NCI-H748 treated with DMSO at 0.1 percent for 48 hours (cell line): ENCODE data around the gene MAP2K2.

Experiments used
- DNase-seq: peaks from one replicate; lab custom pipeline; 2025; lab: John Stamatoyannopoulos, UW

MAP2K2 gene

DNA sequence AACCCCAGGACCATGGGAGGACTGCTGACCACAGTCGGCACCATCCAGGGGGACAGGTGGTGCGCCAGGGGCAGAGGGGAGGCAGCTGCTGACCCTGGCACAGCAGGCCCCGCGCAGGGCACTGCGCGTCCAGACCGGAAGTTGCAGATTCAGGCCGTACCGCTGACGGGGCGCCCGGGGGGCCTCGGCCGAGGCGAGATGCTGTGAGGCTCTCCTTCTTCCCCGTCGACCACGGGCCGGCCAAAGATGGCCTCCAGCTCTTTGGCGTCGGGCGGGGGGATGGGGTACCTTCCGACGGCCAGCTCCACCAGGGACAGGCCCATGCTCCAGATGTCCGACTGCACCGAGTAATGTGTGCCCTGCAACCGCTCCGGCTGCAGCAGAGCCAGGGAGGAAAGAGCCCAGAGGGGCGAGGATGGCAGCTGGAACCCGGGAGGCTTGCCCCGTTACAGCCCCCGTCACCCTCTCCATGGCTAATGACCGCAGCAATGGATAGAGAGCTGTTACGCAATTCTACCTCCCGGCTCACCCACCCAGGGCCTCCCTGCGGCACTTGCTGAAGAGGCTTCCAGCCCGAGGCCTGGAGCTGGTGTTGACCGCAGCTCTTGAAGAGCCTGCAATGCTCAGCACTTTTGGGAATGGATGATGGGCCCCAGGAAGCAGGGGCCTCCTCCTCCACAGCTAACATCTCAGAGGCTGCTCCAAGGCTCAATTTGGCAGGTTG, 24.7 kb downstream of the MAP2K2 start:
- DNase-seq = no peak

DNA sequence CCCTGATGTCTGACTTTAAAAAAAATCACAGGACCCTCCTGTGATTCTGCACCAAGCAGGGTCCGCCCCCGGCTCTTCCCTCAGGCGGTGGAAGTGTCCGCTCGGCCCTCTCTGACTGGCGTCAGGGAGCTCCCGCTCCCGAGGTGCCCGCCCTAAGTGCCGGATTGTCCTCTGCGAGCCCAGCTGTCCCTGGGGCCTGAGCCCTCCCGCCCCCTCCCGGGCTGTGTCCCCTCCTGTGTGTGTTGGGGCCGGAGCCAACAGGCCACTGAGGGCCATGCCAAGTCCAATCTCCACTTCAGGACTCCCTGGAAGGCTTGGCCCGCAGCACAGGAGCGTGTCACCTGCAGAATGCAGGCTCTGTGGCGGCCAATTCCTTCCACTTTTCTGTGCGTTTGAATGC, 25.4 kb downstream of the MAP2K2 start:
- no peak for DNase-seq

DNA sequence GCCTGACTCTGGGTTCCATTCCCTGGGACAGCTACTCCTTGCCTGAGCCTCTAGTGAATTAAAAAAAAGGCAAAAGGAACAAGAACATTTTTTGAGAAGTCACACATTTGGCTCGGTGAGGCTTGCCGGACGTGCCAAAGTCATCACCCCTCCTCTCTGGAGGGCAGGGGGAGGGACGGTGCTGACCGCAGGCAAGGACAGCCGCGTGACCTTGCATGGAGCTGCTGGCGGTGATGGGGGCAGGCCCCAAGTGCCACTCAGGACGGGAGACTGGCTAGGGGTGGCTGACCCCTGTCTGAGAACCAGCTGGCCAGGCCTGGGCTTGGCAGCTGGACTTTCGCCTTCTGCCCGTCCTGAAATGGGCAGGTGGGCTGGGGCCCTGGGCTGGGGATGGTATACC, 26.4 kb downstream of the MAP2K2 start:
- DNase-seq = no peak

DNA sequence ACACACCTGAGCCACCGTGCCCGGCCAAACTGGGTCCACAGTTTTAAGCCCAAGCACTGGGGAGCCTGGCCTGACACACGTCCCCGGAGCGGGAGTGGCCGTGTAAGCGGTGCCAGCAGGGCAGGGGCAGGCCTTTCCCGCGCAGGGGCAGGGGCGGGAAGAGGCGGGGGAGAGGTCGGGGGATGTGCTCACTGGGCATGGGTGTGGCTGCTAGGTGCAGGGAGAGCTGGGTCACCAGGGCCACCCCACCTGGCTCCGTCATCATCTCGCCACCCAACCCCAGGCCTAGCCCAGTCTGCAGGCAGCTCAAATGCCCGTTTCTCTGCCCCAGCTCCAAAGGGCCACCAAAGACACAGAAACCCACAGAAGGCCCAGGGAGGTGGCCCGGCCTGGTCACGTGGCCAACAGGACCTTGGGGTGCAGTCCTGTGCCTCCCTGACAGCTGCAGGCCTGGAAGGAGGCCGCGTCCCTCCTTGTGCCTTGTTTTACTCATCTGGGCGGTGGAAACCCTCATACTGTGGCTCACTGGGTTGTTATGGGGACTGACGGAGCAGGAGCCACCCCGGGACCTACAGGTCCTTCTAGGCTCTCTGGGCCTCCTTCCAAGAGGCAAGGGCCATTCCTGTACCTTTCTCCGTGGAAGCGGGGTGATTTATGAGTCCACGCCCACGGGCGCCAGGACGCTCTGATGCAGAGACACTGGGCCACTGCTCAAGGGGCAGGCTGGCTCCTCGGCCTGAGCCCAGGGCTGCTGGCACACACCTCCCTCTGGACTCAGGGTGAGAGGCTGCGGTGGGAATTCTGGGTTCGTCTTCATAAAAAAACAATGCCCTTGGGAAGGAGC, 27.7 kb downstream of the MAP2K2 start:
- no peak for DNase-seq

DNA sequence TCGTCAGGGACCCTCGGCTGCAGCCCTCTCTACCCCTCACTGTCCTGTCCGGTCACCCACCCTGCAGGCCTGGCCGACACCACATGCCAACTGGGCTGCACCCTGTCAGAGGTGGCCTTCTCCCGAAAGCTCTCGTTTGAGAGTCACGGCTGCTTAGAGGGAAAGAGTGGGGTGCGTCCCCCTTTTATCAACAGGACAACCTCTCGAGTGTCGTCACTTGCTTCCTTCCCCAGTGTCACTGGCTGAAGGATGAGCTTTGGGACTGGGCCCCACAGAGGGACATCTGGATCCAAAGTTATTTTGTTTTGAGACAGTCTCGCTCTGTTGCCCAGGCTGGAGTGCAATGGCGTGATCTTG, 28.5 kb downstream of the MAP2K2 start:
- no peak for DNase-seq

DNA sequence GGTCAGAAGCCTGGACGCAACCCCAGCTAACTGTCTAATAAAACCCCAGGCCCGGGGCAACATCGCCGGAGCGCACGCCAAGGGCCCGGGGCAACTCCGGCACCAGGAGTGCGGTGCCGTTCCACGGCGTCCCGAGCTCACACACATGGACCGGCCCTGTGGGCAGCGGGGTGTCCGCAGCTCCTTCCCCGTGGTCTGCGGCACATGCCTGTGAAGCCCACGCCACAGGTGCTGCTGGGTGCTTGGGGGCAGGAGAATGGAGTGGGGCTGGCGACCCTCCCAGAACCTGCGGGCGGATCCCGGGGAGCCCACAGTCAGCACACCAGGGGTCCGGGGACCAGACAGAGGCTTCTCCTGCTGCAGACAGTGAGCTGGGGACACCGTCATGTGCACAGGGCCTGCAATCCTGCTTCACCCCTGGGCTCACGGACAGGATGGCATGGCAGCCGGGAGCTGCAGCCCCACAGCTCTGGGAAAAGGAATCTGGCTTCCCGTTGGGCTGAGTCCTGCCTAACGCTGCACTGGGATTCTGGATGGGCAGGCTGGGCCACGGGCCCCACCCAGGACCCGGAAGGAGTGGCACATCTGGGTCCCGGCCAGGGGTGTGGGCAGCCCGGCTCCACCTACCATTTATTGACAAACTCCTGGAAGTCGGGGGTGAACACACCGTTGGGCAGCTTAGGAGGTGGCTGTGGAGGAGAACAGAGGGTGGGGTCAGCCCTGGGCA, 29.0 kb downstream of the MAP2K2 start:
- DNase-seq = no peak

DNA sequence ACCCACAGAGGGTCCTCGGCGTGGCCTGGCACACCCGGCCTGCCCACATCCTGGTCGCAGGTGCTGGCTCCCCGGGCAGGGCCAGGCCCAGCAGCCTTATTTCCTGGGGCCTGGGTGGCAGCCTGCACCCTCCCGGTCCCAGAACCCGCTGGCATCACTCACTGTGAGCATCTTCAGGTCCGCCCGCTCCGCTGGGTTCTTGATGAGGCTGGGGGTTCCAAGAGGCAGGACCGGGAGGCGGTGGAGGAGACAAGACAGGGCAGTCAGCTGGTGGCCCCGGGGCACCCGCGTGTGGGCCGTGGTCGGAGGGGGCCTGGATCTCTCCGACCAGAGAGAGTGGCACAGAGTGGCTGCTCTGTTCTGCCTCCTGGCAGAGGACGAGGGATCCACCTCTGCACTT, 29.6 kb downstream of the MAP2K2 start:
- no peak for DNase-seq

DNA sequence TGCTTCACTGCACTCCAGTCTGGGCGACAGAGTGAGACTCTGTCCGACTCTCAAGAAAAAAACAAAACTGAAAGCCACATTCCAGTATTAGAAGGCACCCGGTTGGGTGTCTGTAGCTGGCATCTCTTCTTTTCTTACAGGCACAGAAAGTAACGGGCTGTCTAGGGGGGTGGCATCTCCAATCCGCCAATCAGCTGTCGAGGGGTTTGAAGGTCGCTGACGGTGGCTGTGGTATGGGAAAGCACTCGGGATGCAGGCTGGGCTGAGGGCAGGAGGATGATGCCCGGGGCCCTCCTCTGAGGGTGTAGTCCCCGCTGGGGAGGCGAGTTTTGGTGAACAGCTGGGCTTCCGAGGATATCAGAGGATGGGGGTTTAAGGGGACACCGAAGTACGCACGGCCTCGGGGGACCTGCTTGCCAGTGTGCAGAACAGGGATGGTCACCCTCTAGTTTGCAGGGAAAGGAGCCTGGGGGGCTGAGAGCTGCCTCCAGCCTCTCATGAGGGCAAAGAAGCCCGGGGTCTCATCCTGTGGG, 30.2 kb downstream of the MAP2K2 start:
- DNase-seq = no peak

DNA sequence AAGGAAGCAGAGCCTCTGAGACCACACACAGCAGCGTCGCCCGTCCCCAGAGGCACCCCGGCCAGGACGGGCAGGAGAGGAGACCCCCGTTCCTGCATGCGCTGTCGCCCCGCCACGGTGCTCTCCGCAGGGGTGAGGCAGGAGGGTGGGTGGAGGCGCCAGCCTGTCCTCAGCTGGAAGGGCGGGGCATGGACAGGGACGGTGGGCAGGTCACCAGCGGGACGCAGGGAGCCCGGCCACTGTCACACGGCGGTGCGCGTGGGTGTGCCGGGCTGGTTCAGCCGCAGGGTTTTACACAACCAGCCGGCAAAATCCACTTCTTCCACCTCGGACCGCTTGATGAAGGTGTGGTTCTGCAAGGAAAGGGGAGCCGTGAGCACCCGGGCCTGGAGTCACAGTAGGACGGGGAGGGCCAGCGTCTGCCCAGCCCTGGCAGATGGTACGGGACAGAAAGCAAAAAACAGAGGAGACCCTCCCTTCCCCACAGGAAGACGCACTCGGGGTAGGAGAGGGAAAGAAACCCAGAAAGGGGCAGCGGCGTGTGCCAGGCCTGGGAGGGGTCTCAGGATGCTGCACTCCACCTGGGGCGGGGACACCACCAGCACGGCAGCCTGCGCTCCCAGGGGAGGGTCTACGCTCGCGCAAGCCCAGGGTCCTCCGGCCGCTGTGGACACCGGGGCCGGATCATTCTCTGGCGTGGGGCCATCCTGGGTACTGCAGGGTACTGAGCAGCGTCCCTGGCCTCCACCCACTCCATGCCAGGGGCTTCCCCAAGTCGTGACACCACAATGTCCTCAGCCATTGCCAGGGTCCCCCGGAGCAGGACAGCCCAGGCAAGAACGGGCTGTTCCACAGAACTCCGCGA, 33.3 kb downstream of the MAP2K2 start:
- no peak for DNase-seq

DNA sequence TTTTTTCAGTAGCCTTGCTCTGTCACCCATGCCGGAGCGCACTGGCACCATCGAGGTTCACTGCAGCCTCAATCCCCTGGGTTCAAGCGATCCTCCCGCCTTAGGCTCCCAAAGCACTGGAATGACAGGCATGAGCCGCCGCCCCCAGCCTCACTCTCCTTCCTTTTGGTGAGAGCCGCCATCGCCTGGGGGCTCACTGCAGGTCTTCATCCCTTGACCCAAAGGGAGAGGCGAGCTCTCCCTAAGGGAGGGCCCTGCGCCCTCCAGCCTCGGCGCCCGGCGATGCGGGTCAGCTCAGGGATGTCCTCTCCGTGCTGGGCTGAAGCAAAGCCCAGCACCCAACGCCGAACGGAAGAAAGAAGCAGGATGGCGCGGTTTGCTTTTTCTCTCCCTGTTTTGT, 34.0 kb downstream of the MAP2K2 start:
- no peak for DNase-seq

DNA sequence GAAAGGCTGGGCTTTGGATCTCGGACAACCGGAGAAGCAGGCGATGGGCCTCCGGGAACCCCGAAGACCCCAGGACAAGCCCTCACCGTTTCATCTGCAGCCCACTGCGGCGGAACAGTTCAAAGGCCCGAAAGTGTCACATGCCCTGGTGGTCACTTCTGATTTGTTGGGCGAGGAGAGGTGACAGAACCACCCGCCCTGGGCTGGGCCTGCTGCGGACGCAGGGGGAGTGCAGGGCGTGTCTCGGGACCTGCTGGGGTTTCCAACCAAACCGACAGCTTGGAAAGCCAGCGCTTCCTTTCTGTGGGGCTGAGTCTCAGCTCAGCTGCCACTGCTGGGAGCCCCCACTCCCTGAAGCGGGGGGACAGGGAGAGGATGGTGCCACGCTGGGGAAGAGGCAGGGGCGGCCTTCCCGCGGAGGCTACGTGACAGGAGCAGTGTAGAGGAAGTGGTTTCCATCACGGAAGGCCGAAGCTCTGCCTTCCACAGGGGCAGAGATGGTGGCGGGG, 34.5 kb downstream of the MAP2K2 start:
- no peak for DNase-seq

DNA sequence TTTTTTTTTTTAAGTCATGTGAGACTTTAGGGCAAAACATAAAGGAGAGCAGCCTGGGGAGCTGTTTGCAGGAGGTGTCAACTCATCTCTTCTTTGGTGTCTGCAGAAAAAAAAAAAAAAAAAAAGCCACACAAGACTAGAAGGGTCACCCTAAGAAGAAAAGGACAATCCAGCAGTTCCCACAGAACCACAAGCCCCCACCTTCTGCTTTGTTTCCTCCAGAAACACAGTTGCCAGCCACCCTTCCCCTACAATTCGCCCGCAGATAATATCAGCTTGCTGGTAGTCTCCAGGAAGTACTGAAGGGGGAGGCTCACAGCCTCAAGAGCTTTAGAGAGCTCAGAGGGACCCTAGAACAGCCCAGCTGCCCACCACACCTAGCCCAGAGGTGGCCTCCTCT, 34.9 kb downstream of the MAP2K2 start:
- DNase-seq = no peak

DNA sequence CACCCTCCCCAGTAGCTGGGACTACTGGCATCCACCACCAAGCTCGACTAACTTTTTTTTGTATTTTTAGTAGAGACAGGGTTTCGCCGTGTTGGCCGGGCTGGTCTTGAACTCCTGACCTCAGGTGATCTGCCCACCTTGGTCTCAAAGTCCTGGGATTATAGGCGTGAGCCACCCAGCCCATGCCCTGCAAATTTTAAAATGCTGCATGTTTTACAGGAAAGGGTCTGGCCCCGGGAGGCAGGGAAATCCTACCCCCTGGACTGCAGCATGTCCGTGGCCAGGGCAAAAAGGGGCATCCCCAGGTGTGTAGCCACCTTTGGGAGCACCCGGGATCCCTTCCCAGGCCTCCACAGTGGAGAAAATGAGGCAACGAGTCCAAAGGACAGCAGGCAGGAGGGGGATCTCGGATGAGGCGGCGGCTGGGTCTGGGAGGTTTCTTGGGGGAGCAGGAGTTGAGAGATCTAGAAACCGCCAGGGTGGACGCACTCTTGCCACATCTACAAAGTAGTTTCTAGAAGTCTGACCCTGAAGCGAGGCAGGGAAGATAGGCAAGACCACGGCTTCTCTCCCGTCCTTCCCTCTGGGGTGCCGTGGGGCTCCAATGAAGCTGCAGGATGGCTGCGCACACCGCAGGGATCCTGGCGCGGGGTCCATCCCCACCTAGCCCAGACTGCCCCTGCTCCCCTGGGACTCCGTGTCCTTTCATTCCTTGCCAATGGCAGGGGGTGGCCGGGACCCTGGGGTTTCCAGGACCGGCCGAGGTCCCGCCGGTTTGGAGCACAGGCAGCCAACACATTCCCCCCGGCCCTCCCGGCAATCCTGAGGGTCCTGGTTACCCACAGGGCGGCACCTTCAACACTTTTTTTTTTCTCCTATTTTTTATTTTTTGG, 35.9 kb downstream of the MAP2K2 start:
- no peak for DNase-seq

DNA sequence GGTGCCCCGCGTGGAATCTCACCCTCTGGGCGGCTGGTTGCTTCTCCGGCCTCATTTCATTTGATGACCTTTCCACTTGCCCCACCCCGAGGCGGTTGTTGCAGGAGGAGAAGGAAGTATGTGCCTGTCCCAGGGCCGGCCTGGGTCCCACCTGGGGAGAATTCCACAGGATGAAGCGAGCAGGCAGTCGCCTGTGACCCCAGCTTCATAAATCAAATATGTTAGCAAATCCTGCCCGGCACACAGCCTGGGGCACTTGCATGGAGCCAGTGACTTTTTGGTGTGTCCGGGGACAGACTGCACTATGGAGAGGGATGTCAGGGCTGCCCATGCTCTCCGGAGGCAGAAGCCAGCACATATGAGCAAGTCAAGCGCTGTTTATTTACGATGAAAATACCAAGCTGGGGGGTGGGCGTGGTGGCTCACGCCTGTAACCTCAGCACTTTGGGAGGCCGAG, 37.5 kb downstream of the MAP2K2 start:
- no peak for DNase-seq

DNA sequence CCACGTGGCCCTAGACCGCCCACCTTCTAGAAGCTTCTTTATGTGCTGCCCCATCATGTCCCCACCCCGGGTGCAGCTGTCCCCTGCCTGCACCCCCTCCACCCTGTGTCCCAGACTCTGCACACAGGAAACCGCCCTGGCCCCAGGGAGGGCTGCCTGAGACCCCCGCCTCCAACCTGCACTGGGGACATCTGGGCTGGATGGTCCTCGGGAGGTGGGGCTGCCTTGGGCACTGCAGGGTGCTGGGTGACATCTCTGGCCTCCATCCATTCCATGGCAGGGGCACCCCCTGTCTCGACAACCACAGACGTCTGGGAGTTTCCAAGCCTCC, 39.4 kb downstream of the MAP2K2 start:
- DNase-seq = no peak

DNA sequence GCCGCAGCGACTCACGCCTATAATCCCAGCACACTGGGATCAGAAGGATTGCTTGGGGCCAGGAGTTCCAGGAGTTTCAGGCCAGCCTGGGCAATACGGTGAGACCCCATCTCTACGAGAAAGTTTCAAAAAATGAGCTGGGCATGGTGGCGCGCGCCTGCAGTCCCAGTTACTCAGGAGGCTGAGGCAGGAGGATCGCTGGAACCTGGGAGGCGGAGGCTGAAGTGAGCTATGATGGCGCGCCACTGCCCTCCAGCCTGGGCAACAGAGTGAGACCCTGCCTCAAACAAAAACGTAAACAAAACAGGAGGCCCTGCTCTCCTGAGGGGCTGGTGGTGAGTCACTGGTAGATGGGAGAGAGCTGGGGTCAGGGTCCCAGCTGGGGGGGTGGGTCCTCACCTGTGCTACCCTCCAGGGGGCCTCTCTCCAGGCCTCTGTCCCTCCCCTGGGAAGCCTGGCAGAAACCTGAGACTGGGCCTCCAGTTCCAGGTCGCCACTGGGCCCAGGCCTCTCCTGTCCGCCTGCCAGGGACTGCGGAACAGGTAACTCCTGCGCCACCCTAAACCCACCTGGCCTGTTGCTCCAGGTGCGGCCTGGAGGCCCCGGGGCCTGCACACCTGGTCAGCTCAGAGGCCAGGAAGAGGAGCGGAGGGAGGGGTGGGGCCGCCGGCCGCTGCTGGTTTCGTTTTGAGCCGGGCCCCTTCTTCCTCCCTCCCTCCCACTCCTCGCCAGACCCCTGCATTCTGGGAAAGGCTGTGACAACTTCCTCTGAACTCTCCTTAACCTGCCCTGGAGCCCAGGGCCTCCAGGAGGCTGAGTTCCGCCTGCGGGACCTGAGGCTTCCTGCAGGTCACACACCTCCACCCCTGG, 40.0 kb downstream of the MAP2K2 start:
- DNase-seq = no peak

DNA sequence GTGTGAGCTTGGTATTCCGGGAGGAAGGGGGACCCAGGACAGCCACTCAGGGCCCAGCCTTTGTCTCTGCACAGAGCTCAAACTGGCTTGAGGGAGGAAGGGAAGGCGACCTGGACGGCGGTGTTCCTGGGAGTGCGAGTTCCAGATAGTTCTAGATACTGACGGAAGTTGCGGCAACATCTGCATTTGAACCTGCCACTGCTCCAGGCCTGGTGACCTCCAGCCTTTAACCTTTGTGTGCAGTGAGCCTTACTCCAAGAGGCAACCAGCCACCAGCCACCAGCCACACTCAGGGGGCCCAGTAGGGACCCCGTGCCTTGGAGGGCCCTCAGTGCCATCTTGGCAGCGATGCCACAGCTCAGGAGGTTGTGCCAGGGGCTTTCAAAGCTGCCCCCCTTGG, 41.8 kb downstream of the MAP2K2 start:
- DNase-seq = no peak

DNA sequence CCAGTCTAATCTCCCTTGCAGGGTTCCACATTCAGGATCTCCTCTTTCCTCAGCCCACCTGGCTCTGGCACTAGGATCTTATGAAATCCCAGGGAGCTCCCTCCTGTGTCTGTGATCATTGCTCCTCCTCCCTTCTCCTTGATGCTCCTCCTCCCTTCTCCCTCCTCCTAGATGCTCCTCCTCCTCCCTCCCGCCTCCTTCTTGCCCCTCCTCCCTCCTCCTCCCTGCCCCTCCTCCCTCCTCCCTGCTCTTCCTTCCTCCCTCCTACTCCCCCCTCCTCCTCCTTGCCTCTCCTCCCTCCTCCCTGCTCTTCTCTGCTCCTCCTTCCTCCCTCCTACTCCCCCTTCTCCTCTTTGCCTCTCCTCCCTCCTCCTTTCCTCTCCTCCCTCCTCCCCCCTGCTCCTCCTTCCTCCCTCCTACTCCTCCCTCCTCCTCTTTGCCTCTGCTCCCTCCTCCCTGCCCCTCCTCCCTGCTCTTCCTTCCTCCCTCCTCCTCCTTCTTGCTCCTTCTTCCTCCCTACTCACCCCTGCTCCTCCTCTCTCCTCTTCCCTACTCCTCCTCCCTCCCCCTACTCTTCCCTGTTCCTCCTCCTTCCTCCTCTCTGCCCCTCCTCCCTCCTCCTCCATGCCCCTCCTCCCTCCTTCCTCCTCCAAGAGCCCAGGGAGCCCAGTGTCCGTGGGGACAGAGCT, 42.3 kb downstream of the MAP2K2 start:
- no peak for DNase-seq

DNA sequence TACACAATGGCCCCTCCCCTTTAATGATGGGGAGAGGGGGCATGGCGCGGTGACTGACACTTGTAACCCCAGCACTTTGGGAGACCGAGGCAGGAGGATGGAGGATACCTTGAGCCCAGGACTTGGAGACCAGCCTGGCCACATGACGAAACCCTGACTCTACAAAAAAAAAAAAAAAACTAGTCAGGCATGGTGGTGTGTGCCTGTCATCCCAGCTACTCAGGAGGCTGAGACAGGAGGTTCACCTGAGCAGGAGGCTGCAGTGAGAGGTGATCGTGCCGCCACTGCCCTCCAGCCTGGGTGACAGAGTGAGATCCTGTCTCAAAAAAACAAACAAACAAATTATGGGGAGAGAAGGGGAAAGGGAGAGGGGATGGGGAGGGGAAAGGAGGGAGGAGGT, 43.4 kb downstream of the MAP2K2 start:
- DNase-seq = no peak
